Stimulated activated CD8-positive, alpha-beta memory T cell treated with anti-CD3 and anti-CD28 coated beads, Interleukin-4, amount 100 ng/mL, for 1 hour (primary cell): ENCODE results near the gene CD300E.
"Not testable (repeated sequence)": the region's sequence is repeated elsewhere in the genome, so short reads cannot be mapped to it uniquely, and the experiment has no call there.

Experiments
- DNase-seq, 2 donors: peaks; one replicate each; pipeline ENCODE4 v3.0.0-alpha.2; 2020; ENCODE audit warnings: low read depth in 2 of 2, low spot score in 1 of 2

CD300E gene

GRCh38 chr17:74635418-74635817 lies 11.9 kb upstream of the CD300E start:
- no peak for DNase-seq

- DNase-seq: no peak
Observed at GRCh38 chr17:74633326-74633725, 9.8 kb upstream of the CD300E start.

GRCh38 chr17:74632617-74633016 lies 9.1 kb upstream of the CD300E start:
- DNase-seq: no peak

- DNase-seq: no peak
Observed at GRCh38 chr17:74631468-74632450, 8.2 kb upstream of the CD300E start.

GRCh38 chr17:74630251-74630650 lies 6.7 kb upstream of the CD300E start:
- DNase-seq: not testable (repeated sequence)

DNA sequence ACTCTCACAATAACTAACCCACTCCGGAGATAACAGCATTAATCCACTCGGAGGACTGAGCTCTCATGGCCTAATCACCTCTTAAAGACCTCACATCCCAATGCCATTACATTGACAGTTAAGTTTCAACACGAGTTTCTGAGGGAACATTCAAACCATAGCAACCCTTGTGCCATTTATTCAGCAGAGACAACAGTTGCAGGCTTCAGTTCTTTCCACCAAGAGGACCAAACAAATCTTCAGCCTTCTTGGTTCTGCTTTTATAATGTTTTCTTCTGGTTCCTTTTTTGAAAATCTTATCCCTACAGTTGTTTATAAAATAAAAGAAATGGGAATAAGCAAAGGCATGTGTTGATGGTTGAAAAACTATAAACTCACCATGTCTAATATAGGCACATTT lies 2.1 kb upstream of the CD300E start:
- no peak for DNase-seq

DNA sequence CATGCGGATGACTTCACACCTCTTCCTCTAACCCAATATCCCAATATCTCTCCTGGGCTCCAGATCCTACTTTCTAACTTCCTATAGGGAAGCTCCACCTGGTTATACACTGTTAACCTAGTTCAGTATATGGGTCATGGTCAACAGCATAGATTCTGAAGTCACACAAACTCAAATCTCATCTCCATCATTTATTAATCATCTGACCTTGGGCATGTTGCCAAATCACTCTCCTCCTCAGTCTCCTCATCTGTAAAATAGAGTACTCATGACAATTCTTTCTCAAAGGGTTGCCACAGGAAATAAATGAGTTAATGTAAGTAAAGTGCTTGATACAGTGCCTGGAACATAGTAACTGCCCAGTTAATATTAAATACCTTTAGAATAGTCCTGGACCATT lies 593 bp upstream of the CD300E start:
- no peak for DNase-seq

DNA sequence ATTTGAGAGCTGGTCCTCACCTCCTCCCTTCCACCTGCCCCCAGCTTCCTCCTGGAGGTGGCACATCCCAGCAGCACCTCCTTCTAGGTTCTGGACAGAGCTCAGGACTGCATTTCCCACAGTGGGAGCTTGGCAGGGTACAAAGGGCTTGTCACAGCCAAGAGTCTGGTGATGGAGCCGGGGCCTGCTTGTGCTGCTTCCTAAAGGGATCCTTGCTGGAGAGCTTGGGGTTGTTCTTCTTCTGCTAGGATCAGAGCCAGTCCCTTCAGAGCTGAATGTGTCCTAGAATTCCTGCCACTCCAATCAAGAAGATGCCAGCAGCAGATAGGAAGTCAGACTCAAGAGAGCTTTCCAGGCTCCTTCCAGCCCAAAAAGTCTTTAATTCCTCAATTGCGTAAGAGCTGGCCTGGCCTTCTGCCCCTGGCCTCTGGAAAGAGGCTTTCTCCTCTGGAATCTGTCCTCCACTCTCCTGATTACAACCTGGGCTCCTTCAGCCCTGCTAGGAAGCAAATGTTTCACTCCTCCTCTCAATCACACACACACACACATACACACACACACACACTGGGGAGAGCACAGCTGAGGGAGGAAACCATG lies 4.4 kb downstream of the CD300E start:
- no peak for DNase-seq

DNA sequence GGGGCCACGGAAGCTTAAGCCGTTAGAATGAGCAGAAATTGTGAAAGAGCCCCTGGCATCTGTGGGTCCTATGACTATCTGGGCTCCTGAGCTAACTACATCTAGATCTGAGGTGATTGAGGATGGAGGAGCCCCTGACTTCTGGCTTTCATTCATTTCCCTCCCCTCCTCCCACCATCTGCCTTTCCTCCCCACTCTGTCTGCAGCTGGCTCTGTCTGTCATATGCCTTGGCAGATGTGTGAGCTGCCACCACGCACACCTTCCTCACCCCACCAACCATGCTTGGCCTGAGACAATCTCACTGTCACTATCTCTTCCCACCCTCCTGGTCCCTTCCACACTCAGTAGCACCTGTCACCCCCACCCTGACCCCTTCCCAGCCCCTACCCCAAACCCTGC lies 5.1 kb downstream of the CD300E start:
- DNase-seq: no peak

GRCh38 chr17:74616696-74617095 lies 6.8 kb downstream of the CD300E start:
- DNase-seq: no peak

GRCh38 chr17:74612046-74612445 lies 11.5 kb downstream of the CD300E start:
- DNase-seq: no peak

DNA sequence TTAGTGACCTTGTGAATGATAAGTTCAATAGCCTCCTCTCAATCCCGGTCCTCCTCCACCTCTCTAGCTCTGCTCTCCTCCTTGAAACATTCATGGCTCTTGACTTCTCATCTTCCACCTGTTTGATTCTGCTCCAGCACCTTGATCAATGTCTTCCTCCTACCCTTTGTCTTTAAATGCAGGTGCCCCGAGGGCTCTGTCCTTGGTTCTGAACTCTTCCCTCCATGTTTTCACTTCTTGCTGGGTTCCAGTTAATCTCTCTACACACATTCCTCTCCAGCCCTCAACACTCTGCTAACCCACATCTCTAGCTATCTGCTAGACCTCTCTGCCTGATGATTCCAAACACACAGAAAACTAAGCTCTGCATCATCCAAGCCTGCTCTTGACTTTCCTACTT lies 13.4 kb downstream of the CD300E start:
- no peak for DNase-seq

- DNase-seq: no peak
Observed at GRCh38 chr17:74608511-74608910, 15.0 kb downstream of the CD300E start.

GRCh38 chr17:74607221-74607620 lies 16.3 kb downstream of the CD300E start:
- DNase-seq: no peak

DNA sequence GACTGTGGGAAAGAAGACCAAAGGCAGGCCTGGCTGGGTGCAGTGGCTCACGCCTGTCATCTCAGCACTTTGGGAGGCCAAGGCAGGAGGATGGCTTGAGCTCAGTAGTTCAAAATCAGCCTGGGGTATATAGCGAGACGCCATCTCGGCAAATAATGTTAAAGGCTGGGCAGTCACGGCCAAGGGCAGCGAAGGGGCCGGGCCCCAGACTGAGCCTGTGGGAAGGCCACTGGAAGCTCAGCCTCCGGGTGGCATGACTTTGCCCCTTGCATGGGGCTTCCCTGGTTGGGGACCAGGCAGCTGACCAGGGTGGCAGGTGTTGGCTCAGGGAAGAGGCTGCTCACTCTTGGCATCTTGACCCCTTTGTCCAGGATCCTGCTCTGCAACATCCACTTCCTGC lies 17.5 kb downstream of the CD300E start:
- no peak for DNase-seq

GRCh38 chr17:74605361-74605760 lies 18.2 kb downstream of the CD300E start:
- no peak for DNase-seq

GRCh38 chr17:74604761-74605160 lies 18.8 kb downstream of the CD300E start:
- DNase-seq: no peak

- no peak for DNase-seq
Observed at GRCh38 chr17:74604200-74604599, 19.3 kb downstream of the CD300E start.

GRCh38 chr17:74603746-74604145 lies 19.8 kb downstream of the CD300E start:
- no peak for DNase-seq

DNA sequence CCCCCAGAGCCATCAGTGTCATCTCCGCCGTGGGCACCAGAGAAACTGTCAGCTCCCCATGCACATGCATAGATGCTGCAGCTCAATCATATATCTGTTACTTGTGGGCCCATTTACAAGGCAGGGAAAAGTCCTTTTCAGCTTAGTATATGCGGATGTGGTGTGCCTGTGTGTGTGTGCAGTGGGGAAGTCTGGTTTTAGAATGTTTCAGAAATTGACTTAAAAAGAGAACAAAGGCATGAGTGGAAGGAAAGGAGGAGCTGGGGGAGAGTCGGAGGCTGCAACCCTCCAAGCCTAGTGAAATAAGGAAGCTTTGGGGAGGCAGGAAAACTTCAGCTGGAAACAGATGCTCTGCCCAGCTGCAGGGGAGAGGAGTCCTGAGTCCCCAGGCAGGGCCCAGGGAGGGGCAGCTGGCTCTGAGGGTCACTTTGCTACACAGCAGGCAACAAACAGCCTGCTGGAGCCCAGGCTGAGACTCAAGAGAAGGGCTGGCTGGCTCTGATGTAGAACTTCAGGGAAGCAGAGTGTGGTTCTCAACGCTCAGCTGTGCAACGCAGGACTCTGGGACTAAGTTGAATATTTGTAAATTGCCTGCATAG lies 20.4 kb downstream of the CD300E start:
- no peak for DNase-seq

DNA sequence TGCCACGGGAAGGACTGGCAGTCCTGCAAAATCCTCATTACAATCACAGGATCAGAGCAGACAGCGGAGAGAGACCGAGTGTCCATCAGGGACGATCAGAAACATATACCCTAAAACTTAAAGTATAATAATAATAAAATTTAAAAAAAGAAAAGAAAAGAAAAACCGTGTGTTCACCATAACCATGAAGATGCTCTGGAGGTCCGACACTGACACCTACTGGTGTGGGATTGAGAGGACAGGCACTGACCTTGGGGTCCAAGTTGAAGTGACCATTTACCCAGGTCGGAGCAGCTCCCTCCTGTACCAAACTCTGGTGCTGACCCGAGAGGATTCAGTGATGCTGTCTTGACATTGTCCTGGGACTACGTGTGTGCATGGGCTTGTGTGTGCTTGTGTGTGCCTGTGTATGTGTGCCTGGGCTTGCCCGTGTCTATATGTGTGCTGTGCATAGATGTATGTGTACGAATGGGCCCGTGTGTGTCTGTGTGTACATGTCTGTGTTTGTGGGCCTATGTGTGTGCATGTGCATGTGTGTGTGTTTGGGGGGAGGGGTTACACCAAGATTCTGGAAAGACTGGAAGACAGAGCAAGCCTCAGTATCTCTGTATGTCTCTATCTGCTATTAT lies 21.5 kb downstream of the CD300E start:
- no peak for DNase-seq

GRCh38 chr17:74599448-74599939 lies 24.0 kb downstream of the CD300E start:
- no peak for DNase-seq
